ENCODE results near the gene LDLR.
"Not testable (repeated sequence)": the region's sequence is repeated elsewhere in the genome, so short reads cannot be mapped to it uniquely, and the experiment has no call there.

Gene LDLR

DNA sequence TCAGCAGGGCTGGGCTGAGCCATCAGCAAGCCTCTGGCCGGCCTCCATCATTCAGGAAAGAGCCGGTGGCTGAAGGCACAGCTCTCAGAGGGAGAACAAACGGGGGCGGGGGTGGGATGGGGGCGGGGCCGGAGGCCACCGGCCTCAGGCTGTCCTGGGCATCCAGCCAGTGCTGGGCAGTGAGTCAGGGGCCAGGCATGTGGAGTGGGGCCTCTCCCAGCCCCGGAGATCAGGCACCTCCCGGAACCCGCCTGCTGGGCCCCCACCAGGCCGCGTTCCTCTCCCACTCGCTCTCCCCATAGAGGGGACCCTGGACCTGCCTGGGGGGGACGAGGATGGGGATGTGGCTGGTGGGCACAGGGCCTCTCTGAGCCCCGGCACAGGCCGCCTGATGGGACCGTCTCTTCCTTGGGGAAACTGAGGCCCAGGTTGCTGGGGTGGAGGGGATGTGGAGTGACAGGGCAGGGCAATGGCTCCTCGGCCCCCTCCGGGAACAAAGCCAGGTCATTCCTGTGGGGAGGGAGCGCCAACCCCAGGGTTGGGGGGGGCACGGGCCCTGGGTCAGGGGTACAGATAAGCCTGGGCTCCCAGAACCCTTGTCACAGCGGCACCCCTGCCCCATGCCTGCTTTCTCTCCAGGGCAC is 53.4 kb downstream of the LDLR start:
- no peak for DNase-seq

DNA sequence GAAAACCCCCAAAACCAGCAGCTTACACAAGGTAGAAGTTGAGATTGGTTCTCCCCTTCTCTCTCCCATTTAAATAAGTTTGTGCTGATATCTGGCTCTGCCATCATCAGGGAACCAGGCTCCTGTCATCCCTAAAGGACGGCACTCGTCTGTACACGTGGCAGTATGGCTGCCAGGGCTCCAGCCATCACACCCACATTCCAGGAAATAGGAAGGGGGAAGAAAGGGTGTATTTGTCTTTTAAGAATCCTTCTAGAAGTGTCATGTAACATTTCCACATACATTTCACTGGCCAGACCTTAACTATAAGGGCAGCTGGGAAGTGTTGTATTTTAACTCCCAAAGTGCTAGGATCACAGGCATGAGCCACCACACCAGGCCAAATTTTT is 56.3 kb downstream of the LDLR start:
- DNase-seq: no peak

DNA sequence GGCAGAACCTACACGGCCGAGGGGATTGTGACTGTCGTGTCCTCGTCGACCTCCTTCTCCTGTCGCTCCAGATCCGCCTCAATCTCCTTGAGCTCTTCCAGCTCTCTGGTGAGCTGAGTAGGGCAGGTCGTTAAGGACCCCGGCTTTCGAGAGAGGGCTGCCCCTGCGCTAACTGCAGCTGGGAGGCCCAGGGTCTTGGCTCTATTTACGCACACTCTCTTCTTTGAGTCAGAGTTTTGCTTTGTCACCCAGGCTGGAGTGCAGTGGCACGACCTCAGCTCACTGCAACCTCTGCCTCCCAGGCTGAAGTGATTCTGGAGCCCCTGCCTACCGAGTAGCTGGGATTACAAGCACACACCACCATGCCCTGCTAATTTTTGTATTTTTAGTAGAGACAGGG is 58.7 kb downstream of the LDLR start:
- DNase-seq: no peak

DNA sequence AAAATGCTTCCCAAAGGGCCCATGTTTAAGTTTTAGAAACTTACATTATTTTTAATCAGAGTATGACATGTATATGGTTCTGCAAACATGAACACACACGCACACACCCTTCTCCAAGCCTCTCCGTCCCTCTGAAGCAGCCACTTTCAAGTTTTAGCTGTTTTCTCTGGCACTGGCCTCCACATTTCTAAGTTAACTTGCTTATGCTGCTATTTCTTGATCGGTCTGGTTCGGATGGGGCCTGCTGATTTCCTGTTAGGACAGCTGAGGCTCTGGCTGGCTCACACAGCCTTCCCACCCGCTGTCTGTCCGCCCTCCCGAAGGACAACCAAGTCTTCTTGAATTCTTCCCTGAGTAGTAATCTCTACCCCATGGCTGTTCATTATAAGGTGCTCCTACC is 61.9 kb downstream of the LDLR start:
- DNase-seq: no peak

DNA sequence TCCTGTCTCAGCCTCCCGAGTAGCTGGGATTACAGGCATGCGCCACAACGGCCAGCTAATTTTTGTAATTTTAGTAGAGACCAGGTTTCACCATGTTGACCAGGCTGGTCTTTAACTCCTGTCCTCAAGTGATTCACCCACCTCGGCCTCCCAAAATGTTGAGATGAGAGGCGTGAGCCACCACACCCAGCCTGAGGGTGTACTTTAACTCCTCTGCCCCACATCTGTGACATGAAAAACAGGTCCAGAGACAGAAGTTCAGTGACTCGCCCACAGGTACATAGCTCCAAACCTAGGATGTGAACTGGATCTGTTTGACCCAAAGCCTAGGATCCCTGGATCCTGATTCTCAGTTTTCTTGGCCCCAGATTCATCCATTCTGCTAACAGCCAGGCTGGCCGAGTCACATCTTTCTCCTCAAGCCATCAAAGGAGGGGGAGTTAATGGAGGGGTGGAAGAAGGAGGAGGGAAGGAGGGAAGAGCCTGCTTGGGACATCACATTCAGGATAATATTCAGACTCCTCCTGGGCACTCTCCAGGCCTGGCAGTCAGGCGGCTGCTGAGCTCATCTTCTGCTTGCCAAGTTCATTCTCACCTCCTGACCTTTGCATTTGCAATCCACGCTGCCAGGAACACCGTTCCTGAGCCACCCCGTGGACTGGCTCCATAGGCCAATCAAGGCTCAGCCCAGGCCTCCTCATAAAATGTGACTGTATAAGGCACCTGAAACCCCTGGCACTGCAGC is 63.2 kb downstream of the LDLR start:
- no peak for DNase-seq

DNA sequence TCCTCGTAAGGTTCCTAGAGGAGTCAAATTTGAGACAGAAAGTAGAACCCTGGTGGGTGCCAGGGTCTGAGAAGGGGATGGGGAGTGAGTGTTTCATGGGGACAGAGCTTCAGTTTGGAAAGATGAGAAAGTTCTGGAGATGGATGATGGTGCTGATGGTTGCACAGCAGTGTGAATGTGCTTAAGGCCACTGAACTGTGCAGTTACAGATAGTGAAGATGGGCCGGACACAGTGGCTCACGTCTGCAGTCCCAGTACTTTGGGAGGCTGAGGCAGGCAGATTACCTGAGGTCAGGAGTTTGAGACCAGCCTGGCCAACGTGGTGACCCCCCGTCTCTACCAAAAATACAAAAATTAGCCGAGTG is 65.4 kb downstream of the LDLR start:
- DNase-seq: no peak

DNA sequence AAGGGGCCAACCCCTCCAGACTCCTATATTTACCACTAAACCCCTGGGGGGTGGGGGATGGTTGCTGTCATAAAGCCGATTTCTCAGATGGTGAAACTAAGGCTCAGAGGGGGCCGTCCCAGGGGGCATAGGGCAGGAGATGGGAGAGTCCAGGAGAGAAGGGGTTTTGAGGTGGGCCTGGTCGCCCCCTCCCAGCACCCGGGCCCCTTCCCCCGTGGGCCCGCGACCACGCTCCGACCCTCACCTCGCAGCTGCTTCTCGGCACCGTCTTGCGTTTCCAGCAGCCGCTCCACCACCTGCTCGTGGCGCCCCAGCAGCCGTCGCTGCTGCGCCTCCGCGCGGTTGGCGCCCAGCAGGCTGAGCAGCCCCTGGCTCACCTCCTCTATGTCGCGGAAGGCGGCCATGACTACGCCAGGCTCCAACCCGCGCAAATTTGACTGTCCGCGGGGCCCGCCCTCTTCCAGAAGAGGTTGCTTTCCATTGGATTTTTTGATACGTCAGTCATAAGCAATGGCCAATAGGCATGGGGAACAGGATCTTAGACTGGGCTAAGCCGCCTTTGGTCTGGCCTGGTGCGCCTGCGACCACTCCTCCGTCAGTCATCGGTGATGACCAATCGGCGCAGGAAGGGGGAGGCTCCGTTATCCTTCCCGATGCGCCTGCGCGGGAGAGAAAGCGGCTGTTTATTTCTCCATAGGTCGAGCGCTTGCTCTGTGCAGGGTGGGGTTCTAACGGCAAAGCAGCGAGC is 66.3 kb downstream of the LDLR start, which contains the start of gene SPC24:
Gene SPC24, minus strand, starts transcription at position 410 of the 748 bp plus-strand sequence. Its CDS starts 6 bp downstream, at position 404.
- peak; percentile 86 for DNase-seq

DNA sequence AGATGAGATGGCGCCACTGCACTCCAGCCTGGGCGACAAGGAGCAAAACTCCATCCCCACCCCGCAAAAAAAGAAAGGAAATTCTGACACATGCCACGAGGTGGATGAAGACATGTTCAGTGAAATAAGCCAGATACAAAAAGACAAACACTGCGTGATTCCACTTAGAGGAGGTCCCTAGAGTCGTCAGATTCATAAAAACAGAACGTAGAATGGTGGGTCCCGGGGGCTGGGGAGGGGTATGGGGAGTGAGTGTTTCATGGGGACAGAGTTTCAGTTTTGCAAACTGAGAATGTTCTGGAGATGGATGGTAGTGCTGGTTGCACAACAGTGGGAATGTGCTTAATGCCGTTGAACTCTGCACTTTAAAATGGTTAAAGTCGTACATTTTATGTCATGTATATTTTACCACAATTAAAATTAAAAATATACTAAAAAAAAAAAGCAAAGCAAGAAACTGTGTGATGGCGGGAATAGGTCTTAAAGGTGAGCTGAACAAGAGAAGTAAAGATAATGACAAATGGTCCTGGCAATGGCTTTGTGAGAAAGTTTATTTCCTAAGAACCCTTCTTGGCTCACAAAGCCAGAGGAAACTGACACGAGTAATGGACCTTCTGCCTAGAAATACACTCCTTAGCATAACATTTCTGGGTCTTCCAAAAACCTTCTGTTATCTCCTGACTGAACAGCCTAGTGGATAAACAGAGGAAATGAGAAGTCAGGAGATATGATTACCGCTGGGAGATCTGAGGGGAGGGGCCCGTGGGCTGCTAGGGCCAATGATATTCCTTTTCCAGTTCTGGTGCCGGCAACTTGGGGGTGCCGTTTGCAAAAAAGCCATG is 70.6 kb downstream of the LDLR start:
- DNase-seq: no peak

DNA sequence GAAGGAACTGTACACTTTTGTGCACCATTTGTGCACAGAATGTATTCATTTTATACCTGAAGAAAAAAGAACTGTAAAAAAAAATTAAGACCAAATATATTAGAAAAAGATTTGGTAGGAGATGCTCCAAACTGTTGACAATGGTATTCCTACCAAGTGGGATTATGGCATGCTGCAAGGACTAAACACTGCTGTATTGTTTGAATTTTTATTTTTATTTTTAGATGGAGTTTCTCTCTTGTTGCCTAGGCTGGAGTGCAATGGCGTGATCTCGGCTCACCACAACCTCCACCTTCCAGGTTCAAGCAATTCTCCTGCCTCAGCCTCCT is 71.1 kb downstream of the LDLR start:
- DNase-seq: not testable (repeated sequence)

DNA sequence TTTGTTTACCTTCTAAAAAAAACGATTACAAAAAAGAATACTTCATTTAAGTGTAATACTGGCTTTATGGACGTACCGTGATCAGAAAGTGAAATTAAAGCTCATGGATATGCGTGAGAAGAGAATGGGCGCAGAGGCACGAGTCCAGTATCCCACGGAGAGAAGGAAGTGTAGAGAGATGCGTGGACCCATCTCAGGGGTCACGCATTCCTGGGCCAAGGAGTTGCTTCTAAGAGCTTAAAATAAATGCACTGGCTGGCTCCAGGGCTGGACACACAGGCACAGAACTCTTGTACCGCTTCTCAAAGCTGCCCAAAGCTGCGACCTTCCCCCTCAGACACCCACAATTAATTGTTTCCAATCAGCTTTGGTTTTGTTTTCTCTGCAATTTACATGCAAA is 75.0 kb downstream of the LDLR start:
- no peak for DNase-seq

DNA sequence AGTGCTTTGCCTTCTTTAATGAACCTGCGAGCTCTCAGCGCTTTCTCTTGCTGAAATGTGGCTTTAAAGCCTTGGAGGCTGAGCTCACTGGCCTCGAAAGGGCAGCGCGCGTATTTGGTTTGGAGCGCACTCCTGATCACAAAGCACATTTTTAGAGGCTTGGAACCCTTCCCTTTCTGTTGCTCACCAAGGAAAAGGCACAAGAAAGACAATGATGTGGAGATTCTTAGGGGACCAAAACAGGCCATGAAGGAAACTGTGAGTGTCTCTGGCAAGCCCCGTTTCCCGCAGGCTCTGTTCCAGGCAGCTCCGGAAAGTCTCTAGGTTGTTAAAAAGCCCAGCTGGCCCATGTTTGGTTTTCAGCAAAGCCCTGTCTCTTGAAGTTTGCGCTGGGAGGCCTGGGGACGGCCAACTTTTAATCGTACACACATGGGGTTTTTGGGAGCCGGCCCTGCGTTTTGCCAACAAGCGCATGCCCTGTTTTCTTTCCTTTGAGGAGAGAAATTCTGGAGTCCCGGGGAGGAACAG is 75.7 kb downstream of the LDLR start:
- DNase-seq: no peak

DNA sequence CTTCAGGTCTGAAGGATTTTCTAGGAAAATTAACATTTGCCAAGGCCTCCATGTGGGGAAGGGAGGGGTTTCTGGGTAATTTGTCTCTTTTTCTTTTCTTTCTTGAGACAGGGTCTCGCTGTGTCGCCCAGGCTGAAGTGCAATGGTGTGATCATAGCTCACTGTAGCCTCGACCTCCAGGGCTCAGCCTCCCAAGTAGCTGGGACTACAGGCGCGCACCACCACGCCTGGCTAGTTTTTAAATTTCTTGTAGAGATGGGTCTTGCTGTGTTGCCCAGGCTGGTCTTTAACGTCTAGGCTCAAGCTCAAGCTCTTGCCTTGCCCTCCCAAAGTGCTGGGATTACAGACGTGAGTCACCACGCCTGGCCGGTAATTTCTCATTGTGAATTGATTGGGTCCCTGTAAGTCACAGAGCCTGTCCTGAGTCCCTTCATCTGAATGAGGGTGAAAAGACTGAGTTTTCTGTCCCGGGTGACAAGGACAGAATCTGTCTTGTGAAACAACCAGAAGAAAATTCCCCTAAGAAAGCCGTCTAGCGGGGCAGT is 76.3 kb downstream of the LDLR start:
- DNase-seq: no peak

DNA sequence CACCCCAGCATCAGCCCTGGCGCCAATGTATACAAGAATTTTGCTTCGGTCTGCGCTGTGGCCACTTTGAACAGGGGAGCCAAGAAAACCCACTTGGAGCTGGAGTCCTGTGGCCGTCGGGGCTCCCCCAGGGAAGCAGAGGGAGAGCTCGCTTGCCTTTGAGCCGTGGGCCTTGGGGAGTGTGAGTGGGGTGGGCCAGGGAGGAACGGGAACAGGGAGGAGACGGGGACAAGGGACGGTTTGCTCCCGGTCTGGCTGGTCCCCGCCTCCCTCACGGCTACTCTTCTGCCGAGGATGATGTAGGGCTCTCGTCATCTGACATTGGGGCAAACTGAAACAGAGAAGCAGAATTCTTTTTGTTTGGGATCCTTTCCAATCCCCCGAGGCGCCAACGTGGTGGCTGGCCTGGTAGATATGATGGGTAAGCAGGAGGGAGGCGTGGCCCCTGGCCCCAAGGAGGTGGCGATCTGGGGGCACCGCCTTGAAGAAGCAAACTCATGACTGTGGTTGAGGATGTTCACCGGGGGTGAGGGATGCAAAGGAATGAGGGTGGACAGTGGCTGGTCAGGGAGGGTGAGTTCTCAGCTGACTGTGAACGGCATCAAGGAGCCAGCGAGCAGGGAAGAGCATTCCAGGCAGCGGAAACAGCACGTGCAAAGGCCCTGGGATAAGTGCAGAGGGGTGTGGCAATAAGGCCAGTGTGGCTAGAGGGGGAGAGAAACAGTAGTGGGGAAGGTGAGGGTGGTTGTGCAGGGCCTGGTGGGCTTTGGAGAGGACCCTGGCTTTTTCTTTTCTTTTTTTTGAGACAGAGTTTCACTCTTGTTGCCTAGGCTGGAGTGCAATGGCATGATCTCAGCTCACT is 77.2 kb downstream of the LDLR start:
- DNase-seq: no peak

DNA sequence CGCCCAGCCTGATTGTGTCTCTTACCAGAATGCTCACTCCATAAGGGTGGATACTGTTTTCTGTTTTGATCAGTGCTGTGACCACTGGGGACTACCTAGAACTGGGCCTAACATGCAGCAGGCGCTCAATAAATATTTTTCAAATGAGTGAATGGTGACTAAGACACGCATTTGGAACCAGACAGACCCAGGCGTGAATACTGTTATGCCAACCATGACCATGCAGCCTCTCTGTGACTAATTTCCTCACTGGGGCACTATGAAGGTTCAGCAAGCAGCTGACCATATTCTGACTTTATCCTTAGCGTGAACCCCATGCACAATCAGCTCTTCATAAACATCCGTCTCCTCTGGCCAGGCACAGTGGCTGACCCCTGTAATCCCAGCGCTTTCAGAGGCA is 79.3 kb downstream of the LDLR start:
- DNase-seq: no peak

DNA sequence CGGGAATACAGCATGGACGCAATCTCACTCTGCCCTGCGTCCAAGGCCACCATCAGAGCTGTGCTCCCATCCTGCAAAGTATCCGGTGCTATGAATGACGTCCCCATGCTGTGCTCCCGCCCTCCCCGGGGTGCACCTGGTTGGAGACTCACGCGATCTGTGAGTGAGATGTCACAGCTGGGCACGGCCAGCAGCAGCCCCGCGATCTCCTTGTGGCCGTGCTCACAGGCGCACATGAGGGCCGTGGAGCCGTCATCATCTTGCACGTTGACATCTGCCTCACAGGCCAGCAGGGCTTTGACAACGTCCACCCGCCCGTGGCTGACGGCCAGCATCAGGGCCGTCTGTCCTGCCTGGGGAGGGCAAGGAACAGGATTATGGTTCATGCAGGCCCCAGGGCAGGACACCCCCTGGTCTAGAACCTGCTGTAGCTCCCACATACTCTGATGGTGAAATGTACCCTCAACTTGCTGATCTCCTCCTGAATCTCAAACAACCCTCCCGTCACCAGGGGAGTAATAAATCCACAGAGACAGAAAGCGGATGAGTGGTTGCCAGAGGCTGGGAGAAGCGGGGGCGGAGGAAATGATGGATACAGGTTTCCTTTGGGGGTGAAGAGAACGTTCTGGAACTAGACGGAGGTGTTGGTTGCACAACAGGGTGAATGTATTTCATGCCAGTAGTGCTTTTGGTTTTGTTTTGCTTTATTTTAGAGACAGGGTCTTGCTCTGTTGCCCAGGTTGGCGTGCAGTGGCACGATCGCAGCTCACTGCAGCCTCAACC is 80.8 kb downstream of the LDLR start:
- DNase-seq: no peak

DNA sequence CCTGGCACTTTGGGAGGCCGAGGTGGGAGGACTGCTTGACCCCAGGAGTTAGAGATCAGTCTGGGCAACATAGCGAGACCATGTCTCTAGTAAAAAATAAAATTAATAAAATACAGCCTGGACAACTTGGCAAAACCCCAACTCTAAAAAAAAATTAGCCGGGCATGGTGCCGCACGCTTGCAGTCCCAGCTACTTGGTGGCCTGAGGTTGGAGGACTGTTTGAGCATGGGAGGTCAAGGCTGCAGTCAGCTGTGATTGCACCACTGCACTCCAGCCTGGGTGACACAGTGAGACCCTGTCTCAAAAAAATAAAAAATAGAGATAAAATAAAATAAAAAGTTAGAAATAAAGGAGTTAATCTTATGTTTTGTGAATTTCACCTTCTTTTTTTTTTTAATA is 81.9 kb downstream of the LDLR start:
- DNase-seq: no peak

DNA sequence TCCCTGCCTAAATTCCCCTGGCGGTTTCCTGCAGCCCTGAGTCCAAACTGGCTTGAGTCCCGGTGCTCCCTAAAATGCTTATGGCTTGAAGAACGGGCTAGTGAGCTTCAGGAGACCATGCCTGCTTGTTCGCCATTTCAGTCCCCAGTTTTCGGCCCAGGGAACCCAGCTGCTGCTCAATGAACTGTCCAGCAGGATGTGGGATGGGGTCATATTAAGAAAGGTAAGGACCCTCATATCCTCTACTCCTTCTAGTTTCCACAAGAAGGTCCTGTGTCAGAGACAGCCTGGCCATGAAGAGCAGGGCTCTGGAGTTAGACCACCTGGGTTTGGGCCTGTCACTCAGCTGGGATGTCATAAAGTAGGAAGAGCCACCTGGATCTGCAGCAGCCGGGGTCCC is 83.3 kb downstream of the LDLR start:
- no peak for DNase-seq

DNA sequence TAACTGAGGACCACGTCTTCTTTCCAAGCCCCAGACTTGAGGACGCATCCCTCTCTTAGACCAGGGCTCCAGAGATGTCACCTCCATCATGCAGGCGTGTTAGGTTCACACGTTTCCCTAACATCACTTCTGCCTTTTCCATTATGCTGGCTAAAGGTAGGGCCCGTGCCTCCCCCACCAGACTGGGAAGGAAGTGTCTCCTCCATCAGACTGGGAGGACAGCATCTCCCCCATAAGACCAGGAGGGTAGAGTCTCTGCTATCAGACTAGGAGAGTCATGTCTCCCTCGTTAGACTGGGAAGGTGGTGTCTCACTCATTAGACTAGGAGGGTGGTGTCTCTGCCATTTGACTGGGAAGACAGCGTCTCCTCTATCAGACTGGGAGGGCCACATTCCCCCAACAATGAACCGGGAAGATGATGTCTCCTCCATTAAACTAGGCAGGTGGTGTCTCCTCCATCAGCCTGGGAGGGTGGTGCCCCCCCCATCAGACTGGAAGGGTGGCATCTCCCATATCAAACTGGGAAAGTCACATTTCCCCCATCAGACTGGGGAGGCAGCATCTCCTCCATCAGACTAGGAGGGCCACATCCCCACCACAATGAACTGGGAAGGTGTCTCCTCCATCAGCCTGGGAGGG is 84.4 kb downstream of the LDLR start:
- DNase-seq: no peak

DNA sequence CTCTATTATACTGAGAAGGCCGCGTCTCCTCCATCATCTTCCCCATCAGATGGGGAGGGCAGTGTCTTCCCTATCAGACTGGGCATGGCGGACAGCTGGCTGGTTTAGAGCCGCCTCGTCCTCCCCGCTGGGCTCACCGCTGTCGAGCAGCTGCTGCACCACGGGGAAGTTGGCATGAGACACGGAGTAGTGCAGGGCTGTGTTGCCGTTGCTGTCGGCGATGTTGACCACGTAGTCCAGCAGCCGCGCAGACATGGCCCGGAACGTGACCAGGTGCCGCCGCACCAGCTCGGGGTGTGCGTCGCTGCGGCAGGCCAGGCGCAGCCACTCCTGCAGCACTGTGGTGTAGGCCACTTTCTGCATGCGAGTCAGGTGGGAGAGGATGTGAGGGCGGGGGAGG is 85.1 kb downstream of the LDLR start:
- no peak for DNase-seq

DNA sequence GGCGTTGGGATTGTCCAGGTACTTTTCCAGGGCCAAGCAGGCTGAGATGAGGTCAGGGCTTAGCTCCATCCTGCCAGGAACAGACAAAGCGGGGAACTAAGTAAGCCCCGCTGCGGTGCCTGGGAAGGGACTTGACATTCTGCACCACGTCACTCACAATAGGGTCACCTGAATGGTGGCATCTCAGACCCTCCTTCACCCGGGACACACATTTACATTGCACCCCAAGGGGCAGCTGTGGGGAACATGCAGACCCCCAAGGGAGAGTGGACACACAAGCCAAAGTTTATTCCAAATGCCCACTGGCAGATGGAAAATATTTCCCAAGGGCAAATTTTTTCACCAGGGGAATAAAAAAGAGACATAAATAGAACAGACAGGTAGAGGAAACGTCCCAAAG is 86.7 kb downstream of the LDLR start:
- DNase-seq: no peak

Measured in activated CD4-positive, CD25-positive, alpha-beta regulatory T cell treated with anti-CD3 and anti-CD28 coated beads, Interleukin-2, amount 50 U/mL, for 72 hours (primary cell).